HG03354 (cell line): ENCODE data around the gene C14orf39.

Experiments
- ATAC-seq: cut with Tn5 transposase; IDR thresholded peaks from one replicate; pipeline ENCODE4 v1.9.1; 2021; ENCODE audit warnings: mild to moderate bottlenecking; ENCODE audit not compliant: unreplicated experiment, poor library complexity, severe bottlenecking

C14orf39 gene

GRCh38 chr14:60485598-60486251 is at the start of gene C14orf39:
C14orf39 (minus strand) TSS chr14:60486063; CDS start chr14:60485078, 985 bp downstream.
- no peak for ATAC-seq

GRCh38 chr14:60532442-60532841 is 46.6 kb upstream of the C14orf39 start:
- ATAC-seq: no peak

GRCh38 chr14:60515511-60516289 is 29.8 kb upstream of the C14orf39 start:
- no peak for ATAC-seq

- peak; percentile 76 for ATAC-seq
These were observed 29.1 kb upstream of the C14orf39 start for GRCh38 chr14:60514741-60515491.

GRCh38 chr14:60514378-60514740 is 28.5 kb upstream of the C14orf39 start:
- no peak for ATAC-seq

GRCh38 chr14:60512973-60513571 is 27.2 kb upstream of the C14orf39 start:
- no peak for ATAC-seq

GRCh38 chr14:60512126-60512525 is 26.3 kb upstream of the C14orf39 start:
- no peak for ATAC-seq

- no peak for ATAC-seq
These were observed 25.2 kb upstream of the C14orf39 start for GRCh38 chr14:60510951-60511599.

GRCh38 chr14:60510254-60510950 is 24.5 kb upstream of the C14orf39 start:
- ATAC-seq: no peak

GRCh38 chr14:60509438-60510253 is 23.8 kb upstream of the C14orf39 start:
- no peak for ATAC-seq

GRCh38 chr14:60508707-60509437 is 23.0 kb upstream of the C14orf39 start, which contains the start of gene SIX6:
SIX6 (plus strand) TSS chr14:60509146; CDS start chr14:60509399, 253 bp downstream.
- no peak for ATAC-seq

GRCh38 chr14:60508363-60508706 is 22.5 kb upstream of the C14orf39 start:
- no peak for ATAC-seq

- no peak for ATAC-seq
These were observed 21.3 kb upstream of the C14orf39 start for GRCh38 chr14:60506985-60507829.

- ATAC-seq: no peak
These were observed 20.7 kb upstream of the C14orf39 start for GRCh38 chr14:60506462-60506984.

- ATAC-seq: no peak
These were observed 20.1 kb upstream of the C14orf39 start for GRCh38 chr14:60506010-60506409.

- no peak for ATAC-seq
These were observed 19.6 kb upstream of the C14orf39 start for GRCh38 chr14:60505448-60505847.

GRCh38 chr14:60502541-60502940 is 16.7 kb upstream of the C14orf39 start:
- no peak for ATAC-seq
